ENCODE results near the gene ALPK1.
"Not testable (repeated sequence)": the region's sequence is repeated elsewhere in the genome, so short reads cannot be mapped to it uniquely, and the experiment has no call there.

The ALPK1 gene

DNA sequence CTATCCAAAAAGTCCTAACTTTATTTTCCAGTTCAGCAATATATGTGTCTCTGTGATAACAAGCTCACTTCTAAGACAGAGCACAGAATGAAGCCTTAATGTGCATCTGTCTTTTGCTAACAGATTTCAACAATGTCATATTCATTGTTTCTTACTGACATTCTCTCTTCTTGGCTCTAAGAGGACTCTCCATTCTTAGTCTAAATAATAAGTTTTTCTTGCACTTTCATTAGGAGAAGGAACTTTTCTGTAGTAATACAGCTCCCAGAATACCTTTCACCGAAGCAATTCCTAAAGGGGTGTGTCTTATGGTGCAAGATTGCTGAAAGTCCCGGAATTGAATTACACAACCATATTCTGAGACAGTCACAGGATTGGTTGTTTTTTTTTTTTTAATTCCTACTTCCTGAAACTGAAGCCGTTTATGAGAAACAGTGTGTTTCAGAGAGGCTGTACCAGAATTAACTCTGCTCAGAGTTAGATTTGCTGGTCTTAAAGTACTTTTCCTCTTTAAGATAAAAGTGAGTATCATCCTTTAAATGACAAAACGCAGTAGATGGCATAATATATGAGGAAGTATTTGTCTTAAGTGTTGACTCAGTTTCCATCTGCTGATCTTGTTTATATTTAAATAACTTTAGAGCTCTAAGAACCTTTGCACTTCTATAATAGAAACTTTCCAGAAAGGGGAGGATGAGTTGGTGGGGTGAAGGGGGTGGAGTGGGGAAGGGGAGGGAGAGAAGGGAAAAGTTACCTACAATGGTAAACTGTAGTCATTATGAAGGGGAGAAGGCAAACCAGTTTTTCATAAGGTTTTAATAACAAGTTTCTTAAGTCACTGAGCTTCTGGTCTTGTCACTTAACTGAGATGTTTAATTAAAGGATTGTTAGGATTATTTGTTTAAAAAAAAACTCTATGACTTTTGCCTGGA lies at the start of gene ALPK1:
Gene ALPK1, plus strand, starts transcription at position 421 of the 932 bp plus-strand sequence.
- no peak for DNase-seq (ENCODE audit: low spot score)

DNA sequence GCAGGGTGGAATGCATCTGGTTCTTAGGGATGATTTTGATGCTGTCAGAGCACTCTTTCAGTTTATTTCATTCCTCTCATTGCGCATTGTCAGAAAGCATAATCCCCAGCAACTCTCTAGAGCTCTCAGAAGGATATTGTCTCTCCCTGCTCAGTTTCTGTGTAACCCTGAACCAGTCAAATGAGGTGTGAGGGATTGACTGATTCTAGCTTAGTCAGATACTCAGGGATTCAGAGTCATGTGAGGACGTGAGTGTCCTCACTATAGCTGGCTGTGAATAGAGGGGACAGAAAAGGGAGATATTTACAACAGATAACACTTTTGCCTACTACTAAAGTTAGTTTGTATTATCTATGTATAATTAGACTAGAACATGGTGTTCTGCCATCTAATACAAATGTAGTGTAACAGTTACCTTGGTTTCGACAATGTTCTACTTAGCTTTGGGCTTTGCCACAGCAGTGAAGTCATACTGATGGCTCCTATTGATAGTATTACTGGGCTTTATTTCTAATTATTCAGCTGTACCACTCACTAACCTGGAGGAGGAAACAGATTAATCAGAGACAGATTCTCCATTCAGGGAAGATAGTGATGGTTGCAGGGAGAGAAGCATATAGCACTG lies 46.0 kb upstream of the ALPK1 start:
- no peak for DNase-seq (ENCODE audit: low spot score)

DNA sequence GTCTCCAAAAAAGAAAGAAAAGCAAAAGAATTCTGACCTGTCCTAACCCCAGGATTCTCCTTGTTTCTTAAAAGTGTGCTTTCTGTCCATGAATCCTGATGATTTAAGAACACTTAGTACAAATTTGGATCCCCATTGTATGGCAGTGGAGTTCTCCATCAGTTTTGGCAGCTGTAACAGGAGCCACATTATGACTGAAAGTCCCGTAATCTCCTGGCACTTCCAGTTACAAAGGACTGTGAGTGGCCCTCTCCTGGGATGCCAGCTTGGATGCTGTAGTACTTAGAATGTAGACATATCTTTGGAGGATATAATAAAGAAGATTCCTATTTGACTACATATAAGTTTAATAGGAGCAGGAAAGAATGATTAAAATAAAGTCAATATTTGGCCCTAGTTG lies 44.9 kb upstream of the ALPK1 start:
- DNase-seq (ENCODE audit: low spot score), result no peak

DNA sequence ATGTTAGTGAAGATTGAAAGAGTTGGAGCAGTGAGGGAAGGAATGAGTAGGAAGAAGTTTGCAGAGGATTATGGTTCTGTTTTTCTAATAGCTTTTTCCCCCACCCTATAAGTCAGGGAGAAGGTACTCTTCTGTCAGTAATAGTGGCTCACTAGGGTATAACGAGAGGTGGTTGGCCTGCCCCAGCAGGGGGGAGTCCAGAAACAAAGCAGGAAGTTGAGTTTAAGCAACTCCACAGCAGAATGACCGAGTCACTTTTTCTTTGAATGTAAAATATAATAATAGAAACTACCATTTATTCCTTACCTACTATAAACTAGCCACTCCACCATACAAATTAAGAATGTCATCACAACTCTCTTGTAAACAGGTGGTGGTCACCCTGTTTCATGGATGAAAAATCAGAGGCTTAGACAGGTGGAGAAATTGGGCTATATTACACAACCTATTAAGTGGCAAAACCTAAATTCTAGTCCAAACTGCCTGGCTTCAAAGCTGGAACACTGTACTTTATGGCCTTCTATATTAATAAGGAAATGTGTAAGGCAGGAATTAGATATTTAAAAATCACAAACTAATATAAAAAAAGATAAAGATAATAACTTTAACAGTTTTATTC lies 43.7 kb upstream of the ALPK1 start:
- DNase-seq (ENCODE audit: low spot score), result no peak

DNA sequence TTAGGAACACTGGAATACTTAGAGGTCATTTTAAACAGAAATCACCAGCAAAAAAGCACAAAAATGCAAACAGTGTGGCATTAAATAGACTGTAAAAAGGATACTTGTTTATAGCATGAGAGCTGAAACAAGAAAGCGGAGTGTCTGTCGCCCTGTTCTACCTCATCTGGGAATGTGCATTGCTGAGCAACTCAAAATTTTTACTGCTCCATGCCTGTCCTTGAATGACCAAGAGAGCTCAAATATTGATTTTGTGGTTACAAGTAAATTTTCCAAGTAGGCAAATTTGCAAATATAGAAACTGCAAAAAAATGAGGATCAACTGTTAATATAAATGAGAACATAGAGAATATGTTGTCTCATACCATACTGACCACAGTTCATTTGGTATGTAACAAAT lies 40.1 kb upstream of the ALPK1 start:
- DNase-seq (ENCODE audit: low spot score), result no peak

DNA sequence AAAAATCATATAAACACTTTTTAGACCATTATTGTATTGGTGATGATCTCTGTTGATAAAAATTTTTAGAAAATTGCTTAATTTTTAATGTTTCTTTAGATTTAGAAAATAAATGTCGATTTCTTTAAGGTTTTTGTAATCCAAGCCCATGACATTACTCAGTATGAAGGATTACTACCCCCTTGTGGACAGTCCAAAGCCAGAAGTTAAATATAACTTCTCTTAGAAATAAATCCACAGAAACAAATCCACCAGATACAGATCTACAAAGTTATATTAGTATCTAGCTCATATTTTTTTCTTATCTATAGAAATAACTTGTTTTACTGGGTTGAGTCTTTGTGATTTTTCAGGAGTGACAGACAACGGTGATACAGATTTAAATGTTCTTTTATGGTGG lies 30.3 kb upstream of the ALPK1 start:
- no peak for DNase-seq (ENCODE audit: low spot score)

DNA sequence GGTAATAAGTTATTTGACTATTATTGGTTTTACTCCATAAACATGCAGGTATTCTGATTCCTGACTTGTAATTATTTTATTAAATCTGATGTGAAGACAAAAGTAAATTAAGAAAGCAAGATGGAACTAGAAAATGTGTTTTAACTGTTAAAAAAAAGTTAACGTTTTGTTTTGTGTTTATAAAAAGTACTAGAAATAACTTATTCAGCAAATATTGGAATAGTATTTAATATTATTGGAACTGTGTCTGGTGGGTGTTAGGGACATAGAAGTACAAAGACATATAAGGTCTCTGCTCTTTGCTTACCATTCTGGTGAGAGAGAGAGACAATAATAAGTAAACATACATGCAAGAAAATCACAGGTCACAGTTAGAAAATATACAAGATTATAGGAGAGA lies 27.1 kb upstream of the ALPK1 start:
- DNase-seq (ENCODE audit: low spot score), result no peak

DNA sequence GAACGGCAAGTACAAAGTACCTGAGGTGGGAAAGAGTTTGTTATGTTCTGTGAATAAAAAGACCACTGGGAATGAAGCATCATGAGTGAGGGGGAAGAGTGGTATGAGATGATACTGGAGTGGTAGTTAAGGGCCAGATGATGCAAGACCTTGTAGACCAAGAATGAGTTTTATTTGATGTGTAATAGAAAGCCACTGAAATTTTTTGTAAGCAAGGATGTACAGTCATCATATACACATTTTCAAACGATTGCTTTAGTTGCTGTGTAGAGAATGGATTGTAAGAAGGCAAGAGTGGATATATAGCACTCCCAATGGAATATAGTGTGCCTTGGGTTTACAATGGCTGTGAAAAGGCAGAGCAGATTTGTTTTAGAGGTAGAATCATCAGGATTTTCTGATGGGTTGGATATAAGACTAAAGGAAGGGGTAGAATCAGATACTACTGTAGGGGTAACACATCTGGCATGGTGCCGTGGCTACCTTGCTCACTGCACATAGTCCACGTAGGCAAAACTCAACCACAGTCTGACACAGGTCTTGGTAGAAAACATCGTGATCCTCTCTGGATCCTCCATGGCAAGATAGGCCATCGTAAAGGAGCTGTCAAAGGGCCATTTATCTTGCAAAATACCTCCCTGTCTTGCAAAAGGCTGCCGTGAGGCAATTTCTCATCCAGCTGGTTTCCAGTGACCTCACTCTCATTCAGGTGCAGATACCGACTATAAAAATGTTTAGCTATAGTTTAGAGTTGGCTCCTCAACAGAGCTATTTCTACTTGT lies 26.3 kb upstream of the ALPK1 start:
- DNase-seq (ENCODE audit: low spot score), result no peak

DNA sequence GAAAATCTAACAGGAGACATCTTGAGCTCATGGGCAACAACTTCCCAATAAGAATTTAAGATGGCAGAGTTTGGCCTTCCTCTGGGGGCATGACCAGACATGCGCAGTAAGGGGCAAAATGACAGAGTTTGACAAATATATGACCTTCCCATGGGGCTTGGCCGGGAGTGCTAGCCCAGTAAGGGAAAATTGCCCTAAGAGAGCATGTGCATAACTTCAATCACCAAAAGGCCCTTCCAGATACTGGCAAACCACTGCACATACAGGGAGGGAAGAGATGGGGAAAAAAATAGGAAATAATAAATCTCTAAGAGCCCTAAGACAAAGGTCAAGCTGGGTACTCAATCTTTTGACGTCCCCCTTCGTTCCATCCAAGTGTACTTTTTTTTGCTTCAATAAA lies 24.9 kb upstream of the ALPK1 start:
- DNase-seq (ENCODE audit: low spot score), result no peak

DNA sequence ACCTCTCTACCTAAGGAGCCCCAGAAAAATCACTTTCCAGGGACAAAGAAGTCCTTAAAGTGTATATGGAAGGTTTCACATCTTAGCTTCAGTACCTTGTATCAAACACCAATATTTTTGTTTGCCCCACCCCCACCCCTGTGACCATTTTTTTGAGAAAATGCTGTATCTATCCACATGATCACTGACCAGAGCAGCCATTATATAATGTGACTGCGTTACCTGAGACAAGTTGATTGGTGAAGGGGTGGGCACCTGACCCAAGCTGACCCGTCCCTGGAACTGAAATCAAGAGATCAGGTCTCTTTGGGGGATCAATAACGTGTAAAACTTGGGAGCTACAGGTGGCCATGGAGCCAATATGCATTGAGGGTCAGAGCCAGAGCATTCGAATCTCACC lies 22.2 kb upstream of the ALPK1 start:
- no peak for DNase-seq (ENCODE audit: low spot score)

DNA sequence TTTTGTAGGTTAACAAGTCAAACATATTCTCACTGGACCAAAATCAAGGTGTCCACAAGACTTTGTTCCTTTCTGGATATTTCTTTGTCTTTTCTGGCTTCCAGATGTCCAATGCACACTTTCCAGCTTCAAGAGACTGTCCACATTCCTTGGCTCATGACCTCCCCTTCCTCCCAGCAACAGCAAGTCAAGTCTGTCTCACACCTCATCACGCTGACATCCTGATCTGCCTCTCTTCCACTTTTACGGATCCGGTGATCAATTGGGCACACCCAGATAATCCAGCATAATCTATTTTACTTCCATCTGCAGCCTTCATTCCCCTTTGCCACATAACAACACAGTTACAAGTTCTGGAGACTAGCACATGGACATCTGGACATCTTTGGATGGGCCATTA lies 21.1 kb upstream of the ALPK1 start:
- DNase-seq (ENCODE audit: low spot score), result no peak

DNA sequence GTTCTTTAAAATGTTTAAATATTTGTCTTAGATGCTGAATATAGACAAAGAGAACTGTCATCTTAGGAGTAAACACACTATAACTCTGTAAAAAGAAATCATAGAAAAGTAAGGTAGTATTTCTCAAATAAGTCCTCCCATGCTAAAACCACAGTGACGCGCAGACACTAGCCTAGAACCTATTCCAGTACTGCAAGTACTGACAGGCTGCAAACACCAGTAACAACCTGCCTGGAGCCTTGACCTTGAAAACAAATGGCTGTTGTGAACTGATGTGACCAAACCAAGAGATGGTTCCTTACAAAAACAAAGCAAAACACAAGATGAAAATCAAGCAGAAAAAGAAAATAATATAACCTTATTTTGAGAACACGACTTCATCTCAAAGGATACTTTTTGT lies 19.9 kb upstream of the ALPK1 start:
- DNase-seq (ENCODE audit: low spot score), result no peak

DNA sequence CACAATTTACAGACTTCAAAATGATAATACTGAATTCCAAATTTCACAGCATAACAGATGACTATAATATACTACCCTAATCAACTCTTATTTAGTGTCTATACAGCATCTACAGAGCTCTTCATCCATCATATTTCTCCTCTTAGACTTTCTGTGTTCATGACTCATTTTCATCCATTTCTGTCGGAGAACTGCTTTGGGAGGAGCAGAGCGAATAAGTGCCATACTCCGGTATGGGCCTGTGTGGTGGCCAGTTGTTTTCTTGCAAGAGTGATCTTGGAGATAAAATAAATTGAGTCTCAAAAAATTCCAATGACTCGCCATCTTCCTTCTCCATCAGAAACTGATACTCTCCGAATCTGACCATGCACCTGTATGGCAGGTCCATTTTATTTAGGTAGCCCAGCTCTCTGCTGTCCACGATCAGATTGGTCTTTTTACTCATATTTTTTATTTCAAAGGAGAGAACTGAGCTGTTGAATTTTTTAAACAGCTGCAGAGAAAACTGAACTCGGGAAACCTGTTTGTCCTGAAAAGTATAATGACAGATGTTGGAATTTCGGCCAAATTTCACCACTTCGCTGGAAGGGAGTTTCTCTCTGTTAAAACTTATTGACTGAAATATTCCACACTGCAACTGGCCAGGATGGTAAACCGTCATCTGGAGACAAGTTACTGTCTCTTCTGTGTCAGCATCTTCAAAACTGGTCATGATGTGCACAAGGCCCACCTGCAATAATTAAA lies 19.3 kb upstream of the ALPK1 start:
- DNase-seq (ENCODE audit: low spot score), result no peak

DNA sequence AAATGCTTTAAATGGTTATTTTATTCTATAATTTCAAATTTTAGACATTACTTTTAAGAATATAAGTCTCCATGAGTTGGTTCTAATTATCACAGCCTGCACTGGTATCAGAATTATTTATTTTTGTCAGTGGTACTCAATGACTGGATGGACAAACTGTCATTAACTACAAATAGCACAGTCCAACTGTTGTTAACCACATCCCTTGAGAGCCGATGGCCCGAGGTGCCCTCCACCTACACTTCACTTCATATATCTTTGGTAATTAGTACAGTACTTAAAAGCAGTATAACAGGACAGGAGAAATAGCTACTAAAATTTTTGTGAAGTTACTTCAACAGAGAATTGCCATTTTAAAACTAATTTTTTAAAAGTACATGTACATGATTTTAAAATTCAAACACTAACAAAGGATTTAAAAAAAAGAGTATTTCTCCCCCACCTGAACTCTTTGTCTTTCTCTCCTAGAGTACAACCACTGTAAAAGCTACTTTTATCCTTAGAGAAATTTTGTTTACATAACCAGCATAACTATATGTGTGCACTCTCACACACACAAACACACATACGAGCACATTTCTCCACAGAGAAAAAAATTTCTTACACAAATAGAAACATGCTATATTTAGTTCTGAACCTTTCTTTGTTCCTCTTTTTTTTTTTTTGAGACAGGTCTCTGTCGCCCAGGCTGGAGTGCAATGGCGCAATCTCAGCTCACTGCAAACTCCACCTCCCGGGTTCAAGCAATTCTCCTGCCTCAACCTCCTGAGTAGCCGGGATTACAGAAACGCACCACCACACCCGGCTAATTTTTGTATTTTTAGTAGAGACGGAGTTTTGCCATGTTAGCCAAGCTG lies 17.9 kb upstream of the ALPK1 start:
- no peak for DNase-seq (ENCODE audit: low spot score)

DNA sequence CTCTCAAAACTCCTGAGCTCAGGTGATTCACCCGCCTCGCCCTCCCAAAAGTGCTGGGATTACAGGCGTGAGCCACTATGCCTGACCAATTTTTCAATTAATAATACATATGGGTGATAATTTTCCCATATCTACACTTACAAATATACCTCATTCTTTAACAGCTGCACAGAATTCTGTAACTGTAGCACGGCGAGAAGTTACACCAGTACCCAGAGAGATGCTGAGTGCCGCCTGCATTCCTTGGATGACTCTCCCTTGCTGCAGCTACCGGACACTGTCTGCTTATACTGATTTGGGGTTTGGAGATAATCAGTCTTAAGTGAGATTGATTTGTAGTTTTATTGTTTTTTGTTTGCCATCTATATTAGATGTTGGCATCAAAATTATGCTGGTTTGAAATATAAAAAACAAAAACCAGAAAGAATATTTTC lies 17.3 kb upstream of the ALPK1 start:
- DNase-seq (ENCODE audit: low spot score), result no peak

DNA sequence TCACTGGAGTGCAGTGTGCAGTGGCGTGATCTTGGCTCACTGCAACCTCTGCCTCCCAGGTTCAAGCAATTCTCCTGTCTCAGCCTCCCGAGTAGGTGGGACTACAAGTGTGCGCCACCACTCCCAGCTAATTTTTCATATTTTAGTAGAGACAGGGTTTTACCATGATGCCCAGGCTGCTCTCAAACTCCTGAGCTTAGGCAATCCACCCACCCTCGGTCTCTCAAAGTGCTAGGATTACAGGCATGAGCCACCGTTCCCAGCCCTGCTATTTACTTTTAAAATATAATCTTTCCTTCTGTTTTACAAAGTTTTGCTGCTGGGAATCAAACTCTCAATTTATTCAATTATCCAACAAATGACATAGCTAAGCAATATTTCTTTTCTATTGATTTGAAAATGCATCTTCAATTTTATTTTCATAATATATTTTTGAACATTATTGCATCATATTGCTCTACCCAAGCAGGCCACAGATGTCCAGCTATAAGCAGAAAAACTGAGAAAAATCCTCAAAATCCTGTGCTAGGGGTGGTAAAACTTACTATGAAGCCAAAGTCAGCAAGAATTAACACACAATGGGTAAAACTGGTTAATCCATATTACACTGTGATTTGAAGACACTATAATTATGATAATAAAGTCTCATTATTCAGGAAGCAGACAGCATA lies 16.6 kb upstream of the ALPK1 start:
- no peak for DNase-seq (ENCODE audit: low spot score)

DNA sequence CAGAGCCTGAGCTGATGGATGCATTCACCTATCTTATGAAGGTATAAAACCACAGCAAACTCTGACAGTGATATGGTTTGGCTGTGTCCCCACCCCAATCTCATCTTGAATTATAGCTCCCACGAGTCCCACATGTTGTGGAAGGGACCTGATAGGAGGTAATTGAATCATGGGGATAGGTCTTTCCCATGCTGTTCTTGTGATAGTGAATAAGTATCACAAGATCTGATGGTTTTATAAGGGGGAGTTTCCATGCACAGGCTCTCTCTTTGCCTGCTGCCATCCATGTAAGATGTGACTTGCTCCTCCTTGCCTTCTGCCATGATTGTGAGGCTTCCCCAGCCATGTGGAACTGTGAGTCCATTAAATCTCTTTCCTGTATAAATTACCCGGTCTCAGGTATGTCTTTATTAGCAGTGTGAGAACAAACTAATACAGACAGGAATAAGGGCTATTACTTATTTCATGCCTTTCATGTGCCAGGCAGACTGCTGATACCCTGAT lies 15.2 kb upstream of the ALPK1 start:
- not testable (repeated sequence) for DNase-seq (ENCODE audit: low spot score)

DNA sequence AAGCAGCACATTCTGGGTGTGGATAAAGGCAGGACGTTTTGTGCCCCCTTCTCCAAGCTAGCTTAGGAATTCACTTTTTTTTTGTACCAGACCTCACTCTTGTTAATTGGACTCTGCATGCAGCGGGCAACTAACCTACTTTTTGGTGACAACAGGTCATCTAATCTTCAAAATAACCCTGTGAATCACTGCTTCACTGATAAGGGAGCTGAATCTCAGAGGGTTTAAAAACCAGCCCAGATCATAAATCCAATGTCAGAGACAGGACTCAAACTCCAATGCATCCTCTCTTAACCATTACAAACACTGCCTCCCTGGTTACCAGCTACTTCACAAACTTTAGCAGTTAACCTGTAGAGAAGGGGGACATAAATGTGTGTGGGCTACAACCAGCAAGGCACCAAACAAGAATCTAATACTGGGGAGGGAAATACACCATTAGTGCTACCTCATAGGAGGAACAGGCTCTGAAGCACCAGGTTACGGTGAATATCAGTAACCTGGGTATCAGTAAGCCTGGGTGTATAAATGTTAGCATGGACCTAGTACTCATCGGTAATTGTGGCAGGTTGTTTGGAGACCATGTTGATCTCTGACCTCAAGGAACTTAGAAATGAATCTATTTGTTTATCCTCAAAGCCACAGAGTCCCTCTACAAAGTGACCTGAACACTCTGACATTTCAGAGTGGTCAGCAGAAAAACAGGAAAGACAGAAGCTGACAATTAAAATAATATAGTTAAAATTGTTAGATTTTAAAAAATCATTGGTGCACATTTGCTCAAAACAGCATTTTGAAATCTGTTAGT lies 14.1 kb upstream of the ALPK1 start:
- DNase-seq (ENCODE audit: low spot score), result no peak

DNA sequence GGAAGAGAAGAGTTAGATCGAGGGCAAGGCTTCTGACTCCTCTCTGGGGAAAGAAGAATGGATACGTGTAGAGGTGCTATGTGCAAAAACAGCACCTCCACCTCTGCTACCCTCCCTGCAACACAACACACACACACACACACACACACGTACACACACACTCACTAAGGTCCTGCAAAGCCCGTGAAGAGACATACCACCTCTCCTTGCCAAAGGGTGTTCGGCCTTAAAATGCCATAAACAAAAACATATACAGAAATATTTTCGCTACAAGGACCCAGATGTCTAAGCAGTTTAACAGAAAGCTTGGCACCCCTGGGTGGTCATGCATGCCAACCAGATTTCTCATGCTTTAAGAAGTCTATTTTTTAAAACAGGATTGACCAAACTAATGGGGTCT lies 13.0 kb upstream of the ALPK1 start:
- no peak for DNase-seq (ENCODE audit: low spot score)

Measured in left forelimb (tissue), 1 donor.